NK-92 (cell line): ENCODE measurements around the gene MPL.

Experiments
- DNase-seq: peaks from one replicate; lab custom pipeline; 2025; ENCODE audit not compliant: unreplicated experiment; lab: John Stamatoyannopoulos, UW

Gene MPL

GRCh38 chr1:43305926-43306687, 31.5 kb upstream of the MPL start:
- DNase-seq = no peak

- no peak for DNase-seq
Measured at GRCh38 chr1:43306688-43307457, 30.7 kb upstream of the MPL start.

GRCh38 chr1:43307458-43308158, 30.0 kb upstream of the MPL start:
- no peak for DNase-seq

- no peak for DNase-seq
Measured at GRCh38 chr1:43308635-43309404, 28.8 kb upstream of the MPL start.

- no peak for DNase-seq
Measured at GRCh38 chr1:43309405-43310025, 28.1 kb upstream of the MPL start.

GRCh38 chr1:43311521-43311920, 26.1 kb upstream of the MPL start:
- DNase-seq = no peak

- no peak for DNase-seq
Measured at GRCh38 chr1:43312212-43312623, 25.4 kb upstream of the MPL start.

- DNase-seq = no peak
Measured at GRCh38 chr1:43312663-43313515, 24.7 kb upstream of the MPL start.

GRCh38 chr1:43313771-43314170, 23.8 kb upstream of the MPL start:
- no peak for DNase-seq

GRCh38 chr1:43314233-43314632, 23.4 kb upstream of the MPL start:
- no peak for DNase-seq

- no peak for DNase-seq
Measured at GRCh38 chr1:43315481-43315880, 22.1 kb upstream of the MPL start.

- no peak for DNase-seq
Measured at GRCh38 chr1:43315963-43316737, 21.5 kb upstream of the MPL start.

GRCh38 chr1:43316738-43317520, 20.7 kb upstream of the MPL start:
- no peak for DNase-seq

- no peak for DNase-seq
Measured at GRCh38 chr1:43317817-43318471, 19.7 kb upstream of the MPL start.

GRCh38 chr1:43318831-43319230, 18.8 kb upstream of the MPL start:
- no peak for DNase-seq

GRCh38 chr1:43319288-43319687, 18.3 kb upstream of the MPL start:
- DNase-seq = no peak

GRCh38 chr1:43319766-43320165, 17.9 kb upstream of the MPL start:
- no peak for DNase-seq
